NCI-H1105 (cell line): ENCODE results near the gene BOD1L1.

Experiments used
- DNase-seq: peaks from one replicate; lab custom pipeline; 2025; lab: John Stamatoyannopoulos, UW

Gene BOD1L1

GRCh38 chr4:13539047-13539618 is 88.4 kb downstream of the BOD1L1 start:
- no peak for DNase-seq

- no peak for DNase-seq
Observed at GRCh38 chr4:13538427-13538973, 89.0 kb downstream of the BOD1L1 start.

- no peak for DNase-seq
Observed at GRCh38 chr4:13537832-13538177, 89.7 kb downstream of the BOD1L1 start.

GRCh38 chr4:13537011-13537831 is 90.3 kb downstream of the BOD1L1 start:
- DNase-seq = no peak

- DNase-seq = no peak
Observed at GRCh38 chr4:13536607-13537006, 90.9 kb downstream of the BOD1L1 start.

- DNase-seq = no peak
Observed at GRCh38 chr4:13535708-13536361, 91.7 kb downstream of the BOD1L1 start.

GRCh38 chr4:13535118-13535517 is 92.4 kb downstream of the BOD1L1 start:
- no peak for DNase-seq

GRCh38 chr4:13534344-13535063 is 93.0 kb downstream of the BOD1L1 start:
- DNase-seq = no peak

GRCh38 chr4:13533670-13534343 is 93.7 kb downstream of the BOD1L1 start:
- DNase-seq = no peak

- DNase-seq = no peak
Observed at GRCh38 chr4:13531625-13531998, 95.9 kb downstream of the BOD1L1 start.

- no peak for DNase-seq
Observed at GRCh38 chr4:13530823-13531624, 96.5 kb downstream of the BOD1L1 start.

- DNase-seq = no peak
Observed at GRCh38 chr4:13529128-13529919, 98.2 kb downstream of the BOD1L1 start.

- DNase-seq = no peak
Observed at GRCh38 chr4:13528821-13529127, 98.8 kb downstream of the BOD1L1 start.

GRCh38 chr4:13527981-13528820 is 99.3 kb downstream of the BOD1L1 start:
- DNase-seq = no peak

GRCh38 chr4:13527192-13527980 is 100.1 kb downstream of the BOD1L1 start:
- DNase-seq = no peak

- no peak for DNase-seq
Observed at GRCh38 chr4:13526658-13527057, 100.9 kb downstream of the BOD1L1 start.

GRCh38 chr4:13525606-13526281 is 101.8 kb downstream of the BOD1L1 start:
- no peak for DNase-seq
